OCI-M2 (cell line): ENCODE data around the gene FOXP4.

Experiments used
- DNase-seq: peaks from one replicate; lab custom pipeline; 2025; ENCODE audit not compliant: unreplicated experiment; lab: John Stamatoyannopoulos, UW

Gene FOXP4

GRCh38 chr6:41563060-41563776 is 17.0 kb downstream of the FOXP4 start:
- DNase-seq, result no peak

GRCh38 chr6:41564448-41565142 is 18.4 kb downstream of the FOXP4 start:
- DNase-seq, result no peak

- DNase-seq, result no peak
These were observed 19.5 kb downstream of the FOXP4 start for GRCh38 chr6:41565701-41566100.

GRCh38 chr6:41566961-41567360 is 20.8 kb downstream of the FOXP4 start:
- DNase-seq, result no peak

- no peak for DNase-seq
These were observed 21.5 kb downstream of the FOXP4 start for GRCh38 chr6:41567684-41568083.

GRCh38 chr6:41568202-41568584 is 22.0 kb downstream of the FOXP4 start:
- no peak for DNase-seq

GRCh38 chr6:41568585-41569384 is 22.6 kb downstream of the FOXP4 start:
- DNase-seq, result no peak

- no peak for DNase-seq
These were observed 24.1 kb downstream of the FOXP4 start for GRCh38 chr6:41570259-41570615.

GRCh38 chr6:41571021-41571780 is 25.0 kb downstream of the FOXP4 start:
- DNase-seq, result no peak

- no peak for DNase-seq
These were observed 26.4 kb downstream of the FOXP4 start for GRCh38 chr6:41572613-41573012.

GRCh38 chr6:41573276-41573675 is 27.1 kb downstream of the FOXP4 start:
- DNase-seq, result no peak

GRCh38 chr6:41573985-41574384 is 27.8 kb downstream of the FOXP4 start:
- DNase-seq, result no peak

- no peak for DNase-seq
These were observed 29.4 kb downstream of the FOXP4 start for GRCh38 chr6:41575598-41575997.

GRCh38 chr6:41576667-41577066 is 30.5 kb downstream of the FOXP4 start:
- DNase-seq, result no peak

GRCh38 chr6:41577356-41578216 is 31.4 kb downstream of the FOXP4 start:
- DNase-seq, result no peak

- DNase-seq, result no peak
These were observed 32.3 kb downstream of the FOXP4 start for GRCh38 chr6:41578217-41579087.

GRCh38 chr6:41579088-41579610 is 33.0 kb downstream of the FOXP4 start:
- no peak for DNase-seq

GRCh38 chr6:41580690-41581089 is 34.5 kb downstream of the FOXP4 start:
- DNase-seq, result no peak

GRCh38 chr6:41581381-41581991 is 35.3 kb downstream of the FOXP4 start:
- no peak for DNase-seq
